HCT116 (cell line): ENCODE results near the gene CRYAB.

Source experiments
- ATF3 ChIP-seq: IDR thresholded peaks from 2 replicates; pipeline ENCODE4 v1.6.1; 2012
- CTCF ChIP-seq, 3 experiments: fragments of 200-600 bp in 1 of 3; sonication (generic) in 1 of 3; IDR thresholded peaks in 2 of 3; conservative IDR thresholded peaks in 1 of 3; 2 replicates each; pipeline ENCODE4 v1.5.1; 2012 to 2017; ENCODE audit warnings: low read depth in 2 of 3, low read length in 2 of 3, antibody characterized with exemption in 1 of 3, borderline replicate concordance in 1 of 3, control low read depth in 1 of 3, mild to moderate bottlenecking in 1 of 3, mixed read lengths in 1 of 3, mixed run types in 1 of 3, moderate library complexity in 1 of 3; ENCODE audit not compliant: insufficient read depth in 1 of 3
- SIN3A ChIP-seq: IDR thresholded peaks from 2 replicates; pipeline ENCODE4 v1.6.1; 2012; ENCODE audit warnings: low read depth
- YY1 ChIP-seq: IDR thresholded peaks from 2 replicates; pipeline ENCODE4 v1.6.1; 2011; ENCODE audit warnings: low read length, low read depth, moderate library complexity, mild to moderate bottlenecking; ENCODE audit not compliant: insufficient replicate concordance; ENCODE audit errors: extremely low read depth

- no peak for TF ChIP-seq ATF3
- TF ChIP-seq CTCF (IDR thresholded peaks at IDR 0.05 in 2 of 3, conservative IDR thresholded peaks at IDR 0.05 in 1 of 3; ENCODE audit: borderline replicate concordance in 1 of 3, insufficient read depth in 1 of 3, low read depth in 2 of 3, low read length in 2 of 3): no peak
- TF ChIP-seq SIN3A: no peak
- no peak for TF ChIP-seq YY1
These were observed 10.1 kb upstream of the CRYAB start for GRCh38 chr11:111921541-111922230.
